Measurements from ENCODE around the gene ZIC1. TPM values are rescaled to one million over a fixed set of nuclear protein-coding genes. Genes with fewer than 3 reads are reported as not detected.

The ZIC1 gene
- total RNA-seq, 1 experiment from 2014 or later, result not detected

- H3K4me1 Mint-ChIP-seq, result peaks cover 23 to 38% of the 10 kb centered on the region in 2 experiments
- no peak for DNase-seq
- Histone ChIP-seq H3K79me2 (ENCODE audit: insufficient read depth, low read length) (no peaks in the 10 kb centered on the region), H3K9ac (ENCODE audit: extremely low read depth, insufficient read length, low read length) (no peak overlapping the region), H3K9me3 (ENCODE audit: control insufficient read depth, low read depth, low read length) (no peaks in the 10 kb centered on the region), H3T11ph (ENCODE audit: low read length) (no peak overlapping the region), H2BK120ac (ENCODE audit: low read depth, low read length, poor library complexity, severe bottlenecking) (no peak overlapping the region), H2BK20ac (ENCODE audit: low read depth, low read length, poor library complexity, severe bottlenecking) (no peak overlapping the region), H2BK12ac (ENCODE audit: insufficient read length, low read depth, low read length) (no peak overlapping the region), H3K4me2 (ENCODE audit: insufficient read depth, insufficient read length, low read length) (no peak overlapping the region), H2BK15ac (ENCODE audit: low read depth, low read length) (no peak overlapping the region), H2AFZ (ENCODE audit: low read length) (no peak overlapping the region), H4K5ac (ENCODE audit: insufficient read length, low read depth, low read length) (no peak overlapping the region), H2AK5ac (ENCODE audit: insufficient read length, low read length) (no peak overlapping the region), H3K4ac (ENCODE audit: low read depth, low read length) (no peak overlapping the region), H4K20me1 (ENCODE audit: control insufficient read depth, insufficient read depth, insufficient read length) (no peaks in the 10 kb centered on the region), H3K23ac (ENCODE audit: insufficient read length, low read depth, low read length) (no peak overlapping the region), H4K8ac (replicated peaks; ENCODE audit: insufficient read length, low read depth, low read length) (no peak overlapping the region), H4K91ac (ENCODE audit: insufficient read length, low read depth, low read length) (no peak overlapping the region), H3K4me1 (ENCODE audit: insufficient read depth, low read length) (0 out of 2 replicates have a peak, but pooled peaks cover 2% of the 10 kb centered on the region), H3K79me1 (ENCODE audit: insufficient read depth, low read depth, low read length, poor library complexity, severe bottlenecking) (no peaks in the 10 kb centered on the region), H3K56ac (ENCODE audit: insufficient read length, low read depth, low read length) (no peak overlapping the region), H3K27me3 (ENCODE audit: insufficient read depth, low read length) (peaks cover 48% of the 10 kb centered on the region), H3K14ac (ENCODE audit: insufficient read depth, low read length) (no peak overlapping the region), H3K23me2 (ENCODE audit: insufficient read length, low read depth, low read length, poor library complexity, severe bottlenecking) (peaks cover 15% of the 10 kb centered on the region), H3K18ac (ENCODE audit: insufficient read length, low read depth, low read length) (no peak overlapping the region), H3K27ac (ENCODE audit: insufficient read length, low read depth, low read length) (no peak overlapping the region), H2BK5ac (ENCODE audit: insufficient read length, low read length) (no peak overlapping the region)
- no peak overlapping the region for H3K27ac Mint-ChIP-seq
- no peaks in the 10 kb centered on the region; a peak in 2 of 5 replicates for H3K9me3 Mint-ChIP-seq
- peaks cover 82% of the 10 kb centered on the region for H3K27me3 Mint-ChIP-seq (ENCODE audit: low read depth)
- no CpG with 5 or more reads among the region's 1 CpG for WGBS (ENCODE audit: extremely low coverage, insufficient read length, low lambda C conversion rate)
- H3K4me3 Mint-ChIP-seq, result no peak overlapping the region
- H3K36me3 Mint-ChIP-seq (ENCODE audit: insufficient read depth in 1 of 3, low read depth in 3 of 3), result no peaks in the 10 kb centered on the region
- no peak for TF ChIP-seq CTCF (conservative IDR thresholded peaks at IDR 0.05)
These were observed 16.3 kb downstream of the ZIC1 start for GRCh38 chr3:147425388-147425850.
